Upper lobe of left lung (tissue), 4 donors: Measurements from ENCODE around the gene HOATZ.

Experiments used
- EP300 ChIP-seq, 4 donors: sonication (generic); formaldehyde crosslinking; IDR thresholded peaks; one replicate each; pipeline ENCODE4 v1.5.1; 2017; ENCODE audit warnings: antibody characterized with exemption in 4 of 4, control low read depth in 2 of 4
- POLR2A ChIP-seq, 4 donors: fragments of 450-650 bp; IDR thresholded peaks; one replicate each; pipeline ENCODE4 v1.5.1; 2016 to 2017; ENCODE audit warnings: antibody characterized with exemption in 4 of 4, mild to moderate bottlenecking in 2 of 4
- TF ChIP-seq, protein P1 (sequence below), 6 experiments: fragments of 450-650 bp in 4 of 6; fragments of 200-600 bp in 2 of 6; sonication (generic) in 2 of 6; IDR thresholded peaks; one replicate each; pipeline ENCODE4 v1.5.1; 2016 to 2019; ENCODE audit warnings: antibody characterized with exemption in 6 of 6

- no peak for TF ChIP-seq POLR2A (IDR thresholded peaks at IDR 0.05)
- no peak for TF ChIP-seq EP300 (IDR thresholded peaks at IDR 0.05)
- TF ChIP-seq, protein P1, sequence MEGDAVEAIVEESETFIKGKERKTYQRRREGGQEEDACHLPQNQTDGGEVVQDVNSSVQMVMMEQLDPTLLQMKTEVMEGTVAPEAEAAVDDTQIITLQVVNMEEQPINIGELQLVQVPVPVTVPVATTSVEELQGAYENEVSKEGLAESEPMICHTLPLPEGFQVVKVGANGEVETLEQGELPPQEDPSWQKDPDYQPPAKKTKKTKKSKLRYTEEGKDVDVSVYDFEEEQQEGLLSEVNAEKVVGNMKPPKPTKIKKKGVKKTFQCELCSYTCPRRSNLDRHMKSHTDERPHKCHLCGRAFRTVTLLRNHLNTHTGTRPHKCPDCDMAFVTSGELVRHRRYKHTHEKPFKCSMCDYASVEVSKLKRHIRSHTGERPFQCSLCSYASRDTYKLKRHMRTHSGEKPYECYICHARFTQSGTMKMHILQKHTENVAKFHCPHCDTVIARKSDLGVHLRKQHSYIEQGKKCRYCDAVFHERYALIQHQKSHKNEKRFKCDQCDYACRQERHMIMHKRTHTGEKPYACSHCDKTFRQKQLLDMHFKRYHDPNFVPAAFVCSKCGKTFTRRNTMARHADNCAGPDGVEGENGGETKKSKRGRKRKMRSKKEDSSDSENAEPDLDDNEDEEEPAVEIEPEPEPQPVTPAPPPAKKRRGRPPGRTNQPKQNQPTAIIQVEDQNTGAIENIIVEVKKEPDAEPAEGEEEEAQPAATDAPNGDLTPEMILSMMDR (IDR thresholded peaks at IDR 0.05) = no peak
Measured at GRCh38 chr11:111549869-111550203, 35.3 kb downstream of the HOATZ start.
